ENCODE data around the gene AMACR. TPM values are rescaled to one million over a fixed set of nuclear protein-coding genes. Genes with fewer than 3 reads are reported as not detected.
"Not testable (repeated sequence)": the region's sequence is repeated elsewhere in the genome, so short reads cannot be mapped to it uniquely, and the experiment has no call there.

The AMACR gene
- total RNA-seq, 2 experiments from 2014 or later, result 15.8 to 15.9 TPM

DNA sequence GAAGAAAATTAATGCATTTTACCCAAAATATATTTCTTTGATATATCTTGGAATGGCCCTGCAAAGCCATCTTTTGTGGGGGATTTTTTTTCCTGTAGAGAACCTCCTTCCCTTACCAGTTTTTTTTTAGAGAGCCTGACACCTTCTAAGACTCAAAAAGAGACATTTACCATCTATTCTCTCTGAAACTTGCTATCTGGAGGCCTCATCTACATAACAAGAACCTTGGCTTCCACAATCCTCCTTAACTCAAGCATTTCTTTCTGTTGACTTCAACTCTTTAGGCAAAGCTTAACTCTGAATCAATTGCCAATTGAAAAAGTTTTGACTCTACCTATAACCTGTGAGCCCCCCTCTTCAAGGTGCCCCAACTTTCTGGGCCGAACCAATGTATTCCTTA, 29.5 kb downstream of the AMACR start:
- POLR2A ChIA-PET, result no interaction called here
- CTCF ChIA-PET, result interaction anchor here (0.9 kb wide), 1 partner anchor 20 kb away, joined by 4 read pairs; no protein-coding TSS in a partner anchor

DNA sequence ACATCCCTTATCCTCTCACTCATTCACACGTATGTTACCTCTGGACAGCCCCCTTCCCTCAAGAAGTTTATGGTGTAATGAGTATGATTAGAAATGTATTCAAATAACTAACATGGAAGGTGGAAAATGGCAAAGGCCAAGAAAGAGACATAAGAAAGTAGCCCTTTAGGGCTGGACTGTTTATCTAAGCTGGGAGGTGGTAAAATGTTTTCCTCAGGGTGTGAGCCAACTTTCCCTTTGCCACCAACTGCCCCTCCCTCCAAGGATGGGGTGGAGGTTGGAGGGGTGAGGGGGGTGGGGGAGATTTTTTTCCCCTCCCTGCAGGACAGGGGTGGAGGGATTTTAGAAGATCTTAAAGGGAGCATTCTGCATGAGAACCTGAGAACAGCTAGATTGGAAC, 31.5 kb downstream of the AMACR start:
- ChIA-PET POLR2A (no interaction called here), CTCF (no interaction called here)

DNA sequence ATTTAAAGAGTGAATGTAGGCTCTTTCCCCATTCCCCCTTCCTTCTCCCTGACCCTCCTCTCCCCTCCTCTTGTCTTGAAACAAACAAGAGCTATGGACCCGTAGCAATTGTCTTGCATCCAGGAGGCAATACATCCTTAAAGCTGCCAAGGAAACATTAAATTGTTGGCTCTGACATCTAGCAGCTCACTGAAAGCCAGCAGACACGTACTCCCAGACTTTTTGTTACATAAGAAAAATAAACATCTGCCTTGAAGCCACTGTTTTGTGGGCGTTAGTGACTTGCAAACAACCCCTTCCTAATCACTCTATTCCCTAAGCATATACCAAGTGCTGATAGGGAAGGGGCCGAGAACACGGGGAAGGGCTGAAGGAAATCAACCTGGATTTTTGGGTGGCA, 32.0 kb downstream of the AMACR start:
- ChIA-PET POLR2A (no interaction called here), CTCF (no interaction called here)

DNA sequence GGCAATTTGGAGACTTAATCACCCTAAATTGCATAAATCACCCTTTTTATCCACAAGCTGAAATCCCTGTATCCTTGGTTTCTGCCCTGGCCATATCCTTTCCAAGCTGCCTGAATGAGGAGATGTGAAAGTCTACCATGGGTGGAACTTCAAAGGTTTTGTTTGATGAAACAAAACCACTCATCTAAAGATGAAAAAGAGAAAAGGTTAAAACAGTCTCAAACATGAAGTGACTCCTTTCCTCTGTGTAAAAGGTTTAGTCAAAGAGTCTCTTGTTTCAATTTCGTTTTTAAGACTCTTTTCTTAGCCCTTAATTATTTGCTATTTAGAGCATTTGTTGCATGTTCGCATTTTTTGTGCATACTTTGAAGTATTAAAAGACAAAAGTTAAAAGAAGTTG, 34.6 kb downstream of the AMACR start:
- ChIA-PET CTCF (no interaction called here), POLR2A (no interaction called here)

DNA sequence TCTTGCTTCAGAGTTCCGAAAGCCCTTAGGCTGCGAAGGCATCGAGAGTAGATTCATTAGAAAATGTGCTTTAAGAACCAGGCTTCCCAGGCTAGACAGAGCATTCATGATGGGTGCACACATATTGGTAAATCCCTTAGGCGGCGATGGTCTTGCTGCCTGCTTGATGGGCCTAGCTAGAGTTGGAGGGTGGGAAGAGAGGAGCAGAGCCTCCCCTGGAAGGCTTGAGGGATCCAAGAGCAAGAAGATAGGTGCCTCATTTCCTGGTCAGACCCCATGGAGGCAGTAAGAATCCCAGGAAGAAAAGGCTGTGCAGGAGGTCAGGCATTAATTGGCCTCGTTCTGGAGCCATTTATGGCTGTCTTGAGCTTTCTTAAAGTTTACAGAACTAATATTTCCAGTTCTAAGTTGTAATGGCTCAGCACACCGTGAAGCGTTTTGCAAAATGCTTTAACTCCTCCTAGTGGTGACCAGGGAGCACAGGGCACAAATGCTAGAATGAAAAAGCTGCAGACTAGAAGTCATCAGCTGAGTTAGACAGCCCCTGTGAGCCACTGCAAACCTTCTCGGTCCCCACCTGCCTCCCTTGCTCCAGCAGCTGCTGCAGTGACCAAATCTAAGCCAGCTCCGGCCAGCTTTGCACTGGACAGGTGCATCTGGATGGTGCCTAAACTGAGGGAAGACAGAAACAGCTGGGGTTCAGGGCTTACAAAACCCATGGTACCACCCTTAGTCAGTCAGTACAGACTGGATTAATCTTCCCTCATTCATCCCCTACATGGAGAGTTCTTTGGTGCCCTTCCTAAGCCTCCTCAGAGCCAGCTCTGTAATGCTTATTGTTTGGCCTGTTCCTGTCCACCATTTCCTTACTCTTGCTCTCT, 38.0 kb downstream of the AMACR start:
- CTCF ChIA-PET, result interaction anchor here (1.3 to 2.0 kb wide), 2 partner anchors 381 to 527 kb away, joined by 3 to 8 read pairs; no protein-coding TSS in a partner anchor

DNA sequence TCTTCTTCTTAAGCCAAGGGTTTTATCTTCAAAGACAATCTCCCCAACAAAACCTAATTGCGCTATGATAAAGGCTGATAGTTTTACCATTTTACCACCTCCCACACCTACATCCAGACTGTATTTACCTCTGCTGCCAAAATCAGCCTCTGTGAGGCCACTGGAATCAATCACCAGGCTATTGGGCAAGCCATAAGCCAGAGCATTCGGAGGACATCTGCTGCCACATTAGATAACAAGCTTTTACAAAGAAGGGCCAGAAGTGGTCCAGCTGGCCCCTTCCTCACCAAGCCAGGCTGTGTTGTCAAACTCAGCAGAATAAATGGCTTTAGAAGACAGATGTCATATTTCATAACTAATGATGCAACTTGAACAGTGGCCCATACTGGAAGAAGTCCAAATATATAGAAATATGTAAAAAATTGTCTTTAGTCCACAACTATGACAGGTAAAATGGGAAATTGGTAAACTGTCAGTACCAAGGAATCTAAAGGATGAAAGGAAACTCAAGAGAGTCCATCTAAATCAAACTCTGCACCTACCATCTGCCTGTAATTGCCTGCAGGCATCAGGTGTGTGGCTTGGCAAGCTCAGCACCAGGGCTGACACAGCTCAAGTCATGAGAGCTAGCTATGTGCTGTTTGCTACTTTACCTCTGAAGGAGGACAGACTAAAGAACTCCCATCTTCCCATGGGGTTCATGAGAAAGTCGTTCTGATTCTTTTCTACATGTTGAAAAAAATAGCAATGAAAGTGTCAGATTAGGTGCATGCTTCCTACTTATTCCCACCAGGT, 39.4 kb downstream of the AMACR start:
- CTCF ChIA-PET, result interaction anchor here (2.0 kb wide), 1 partner anchor 379 kb away, joined by 8 read pairs; no protein-coding TSS in a partner anchor
- POLR2A ChIA-PET, result interaction anchor here (0.7 kb wide), 1 partner anchor 69 kb away, joined by 3 read pairs; no protein-coding TSS in a partner anchor

More for the DNA sequence above, 38.0 kb downstream of the AMACR start:
- POLR2A ChIA-PET, result interaction anchor here (0.6 kb wide), 1 partner anchor 124 kb away, joined by 3 read pairs; no protein-coding TSS in a partner anchor

DNA sequence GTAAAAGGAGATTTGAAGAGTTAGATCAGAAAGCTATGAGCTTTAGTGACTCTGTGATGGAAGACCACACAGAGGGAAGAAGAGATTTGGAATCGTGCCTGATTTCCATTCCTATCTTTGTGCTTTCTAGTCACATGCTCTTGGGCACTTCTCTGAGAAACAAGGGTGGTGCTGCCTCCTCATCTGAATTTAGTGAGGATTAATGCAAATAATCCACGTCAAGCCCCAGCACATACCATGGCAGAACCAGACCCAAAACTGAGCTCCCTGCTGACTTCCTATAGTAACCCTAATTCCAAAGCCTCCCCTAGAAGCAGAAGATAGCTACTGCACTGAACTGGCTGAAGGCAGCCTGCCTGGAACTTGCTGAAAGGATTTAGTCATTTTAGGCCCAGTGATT, 41.0 kb downstream of the AMACR start:
- POLR2A ChIA-PET, result no interaction called here
- CTCF ChIA-PET, result interaction anchor here (1.1 kb wide), 1 partner anchor 30 kb away, joined by 3 read pairs; no protein-coding TSS in a partner anchor

DNA sequence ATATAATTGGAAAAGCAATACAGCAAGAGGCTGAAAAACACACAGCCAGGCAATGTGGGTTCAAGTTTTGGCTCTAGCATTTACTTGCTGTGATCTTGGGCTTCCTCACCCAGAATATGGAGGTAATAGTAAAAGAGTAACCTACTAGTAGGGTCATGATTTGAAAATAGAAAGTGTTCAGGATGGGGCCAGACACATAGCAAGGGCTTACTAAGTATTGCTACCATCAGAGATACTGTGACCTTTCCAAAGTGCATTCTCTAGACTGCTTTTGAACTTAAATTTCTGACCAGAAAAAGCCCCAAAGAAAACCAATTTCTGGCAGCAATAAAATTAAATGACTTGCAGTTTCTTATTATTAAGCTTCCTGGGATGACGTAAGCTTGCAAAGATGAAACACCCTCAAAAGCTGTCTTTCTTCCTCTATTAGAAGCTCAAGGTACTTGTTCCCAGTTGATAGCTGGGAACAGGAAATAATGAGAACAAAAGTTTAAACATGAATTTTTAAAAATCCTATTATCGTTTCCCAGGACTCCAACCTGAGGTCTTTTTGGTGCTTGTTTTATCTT, 43.6 kb downstream of the AMACR start:
- ChIA-PET CTCF (no interaction called here), POLR2A (no interaction called here)

DNA sequence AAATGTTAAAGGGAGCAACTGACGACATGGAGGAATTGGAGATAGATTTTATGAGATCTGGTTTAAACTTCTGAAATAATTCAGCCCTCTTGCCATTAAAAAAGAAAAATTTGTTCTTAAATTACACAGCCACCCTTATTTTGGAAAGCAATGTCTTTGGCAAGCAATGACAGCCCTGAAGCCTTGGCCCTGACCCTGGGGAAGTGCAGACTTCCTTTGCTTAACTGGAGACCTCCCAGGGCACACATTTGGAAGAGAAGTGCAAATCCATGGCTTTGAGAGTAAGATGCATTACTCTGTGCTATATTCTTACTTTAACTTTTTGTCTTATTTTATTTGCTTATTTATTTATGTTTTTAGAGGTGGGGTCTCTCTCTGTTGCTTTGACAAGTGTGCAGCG, 49.7 kb downstream of the AMACR start:
- ChIA-PET POLR2A (no interaction called here), CTCF (no interaction called here)

DNA sequence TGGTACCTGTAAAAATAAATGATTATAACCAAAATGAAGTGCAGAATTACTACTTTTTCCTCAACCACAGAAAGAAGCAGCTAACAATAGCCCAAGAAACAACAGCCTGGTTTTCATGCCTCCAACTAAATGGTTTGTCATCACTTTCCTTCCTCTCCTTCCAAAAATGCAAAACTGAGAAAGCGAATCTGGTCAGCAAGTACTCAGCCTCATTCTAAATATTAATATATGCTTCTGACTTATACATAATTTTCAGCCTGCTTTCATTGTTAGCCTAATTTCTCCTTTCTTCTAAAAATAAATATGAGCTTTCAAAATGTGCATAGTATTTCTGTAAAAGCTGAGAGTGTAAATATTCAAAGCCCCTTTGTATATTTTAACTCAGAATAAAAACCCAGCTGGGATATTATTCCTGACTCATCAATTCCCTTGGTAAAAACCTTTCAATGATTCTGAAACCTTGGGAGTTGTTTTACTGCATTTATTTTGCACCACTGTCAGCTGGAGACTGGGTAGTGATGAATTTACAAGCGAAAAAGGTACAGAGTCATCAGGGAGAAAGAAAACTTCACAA, 50.2 kb downstream of the AMACR start:
- ChIA-PET CTCF (no interaction called here), POLR2A (no interaction called here)

DNA sequence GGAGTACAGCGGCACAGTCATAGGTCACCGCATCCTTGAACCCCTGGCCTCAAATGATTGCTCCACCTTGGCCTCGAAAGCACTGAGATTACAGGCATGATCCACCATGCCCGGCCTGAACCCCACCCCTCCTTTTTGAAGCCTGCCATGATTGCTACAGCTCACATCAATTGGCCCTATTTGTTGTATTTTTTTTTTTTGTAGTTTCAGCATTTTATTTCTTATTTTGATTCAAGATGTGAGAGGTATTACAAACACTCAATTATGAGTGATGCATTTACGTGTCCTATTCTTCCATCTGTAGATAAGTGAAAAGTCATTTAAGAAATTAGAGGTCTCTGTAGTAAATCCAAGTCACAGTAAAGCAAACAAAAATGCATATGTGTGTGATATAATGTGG, 55.7 kb downstream of the AMACR start:
- CTCF ChIA-PET, POLR2A ChIA-PET: not testable (repeated sequence)

DNA sequence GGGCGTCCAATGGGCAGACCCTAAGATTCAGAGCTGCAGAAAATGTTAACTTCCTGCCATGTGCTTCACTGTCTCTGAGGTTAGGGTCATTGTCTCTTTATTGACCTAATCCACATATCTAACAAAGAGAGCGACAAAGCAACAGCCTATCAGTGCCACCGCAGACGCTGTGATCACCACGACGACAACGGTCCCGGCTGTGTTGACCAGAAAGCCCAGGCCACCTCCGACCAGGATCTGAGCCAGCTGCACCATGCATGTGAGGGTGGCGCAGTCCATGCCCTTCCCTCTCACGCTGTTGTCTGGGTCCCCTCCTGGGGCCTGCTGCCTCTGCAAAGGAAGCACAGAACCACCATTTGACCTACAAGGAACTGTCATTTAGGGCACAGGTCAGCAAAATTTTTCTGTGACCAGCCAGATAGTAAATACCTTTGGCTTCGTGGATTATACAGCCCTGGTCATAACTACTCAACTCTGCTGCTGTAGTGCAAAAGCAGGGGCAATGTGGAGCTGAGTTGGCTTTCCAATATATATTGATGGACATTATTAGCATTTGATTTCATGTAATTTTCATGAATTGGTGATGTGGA, 63.2 kb downstream of the AMACR start:
- CTCF ChIA-PET, result interaction anchor here (0.7 to 1.1 kb wide), 3 partner anchors 9 to 927 kb away, joined by 3 to 4 read pairs (median 4); no protein-coding TSS in a partner anchor

DNA sequence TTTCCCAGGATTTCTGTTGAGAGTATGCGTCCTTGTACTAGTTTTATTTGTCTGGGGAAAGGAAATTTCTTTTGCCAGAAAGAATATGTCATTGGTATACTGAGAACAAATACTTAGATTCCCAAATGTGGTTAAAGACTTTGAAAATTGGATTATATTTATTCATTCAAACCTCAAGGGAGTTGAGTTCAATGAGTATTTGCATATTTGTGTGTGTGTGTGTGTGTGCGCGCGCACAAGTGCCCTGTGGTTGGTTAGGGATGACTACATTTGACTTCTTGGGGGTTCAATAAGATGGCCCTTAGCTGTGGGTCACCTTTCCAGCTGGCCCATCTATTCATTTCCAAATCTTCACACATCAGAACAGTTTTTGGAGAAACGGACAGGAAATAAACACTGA, 66.8 kb downstream of the AMACR start:
- CTCF ChIA-PET, result no interaction called here
- POLR2A ChIA-PET, result no interaction called here

More for the DNA sequence above, 63.2 kb downstream of the AMACR start:
- POLR2A ChIA-PET, result no interaction called here

DNA sequence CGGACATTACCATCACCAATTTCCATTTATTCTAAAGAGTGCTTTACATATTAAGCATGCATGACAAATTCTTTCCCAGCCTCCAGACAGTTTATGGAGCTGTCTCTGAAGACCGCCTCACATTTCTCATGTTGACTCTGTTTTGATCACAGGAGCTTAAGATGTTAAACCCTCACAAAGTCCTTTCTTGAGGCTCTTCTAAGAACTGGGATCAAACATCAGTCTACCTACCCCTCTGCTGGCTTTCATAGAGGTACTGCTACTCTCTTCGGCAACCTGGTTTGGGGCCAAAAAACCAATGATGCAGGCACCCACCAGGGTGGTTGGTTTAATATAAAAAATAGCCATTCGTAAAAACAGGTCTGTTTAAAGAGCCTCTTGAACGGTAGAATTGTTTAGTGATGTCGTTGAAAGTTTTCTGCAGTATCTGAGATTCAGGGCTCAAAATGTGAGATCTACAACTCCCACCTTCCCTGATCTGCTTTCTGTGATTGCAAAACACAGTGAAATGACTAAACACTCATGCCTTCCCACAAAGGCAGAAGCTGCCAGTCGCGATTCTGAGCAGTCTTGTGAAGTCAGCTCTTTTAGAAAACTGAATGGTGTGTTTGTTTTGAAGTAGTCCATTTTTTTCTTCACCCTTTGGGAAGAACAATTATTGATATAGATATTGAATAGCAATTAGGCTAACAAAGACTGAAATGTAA, 68.1 kb downstream of the AMACR start:
- ChIA-PET CTCF (no interaction called here), POLR2A (no interaction called here)

DNA sequence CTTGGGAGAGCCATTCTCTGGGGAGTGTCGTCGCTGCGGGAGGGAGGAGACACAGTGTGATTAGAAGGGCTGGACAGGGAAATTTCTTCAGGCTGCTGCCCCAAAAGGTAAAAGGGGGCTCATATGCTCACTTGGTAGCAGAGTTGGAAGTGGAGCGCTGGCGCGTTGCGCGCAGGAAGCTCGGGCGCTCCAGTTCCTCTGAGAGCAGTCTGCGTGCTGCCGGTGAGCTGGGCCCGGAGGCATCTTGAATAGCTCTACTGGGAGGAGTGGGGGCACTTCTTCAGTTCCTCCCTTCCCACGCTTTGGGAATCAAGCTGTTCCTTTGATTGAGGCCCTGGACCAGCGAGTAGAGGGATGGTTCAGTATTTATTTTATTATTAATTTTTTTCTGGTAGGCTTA, 69.0 kb downstream of the AMACR start:
- ChIA-PET CTCF (no interaction called here), POLR2A (no interaction called here)

DNA sequence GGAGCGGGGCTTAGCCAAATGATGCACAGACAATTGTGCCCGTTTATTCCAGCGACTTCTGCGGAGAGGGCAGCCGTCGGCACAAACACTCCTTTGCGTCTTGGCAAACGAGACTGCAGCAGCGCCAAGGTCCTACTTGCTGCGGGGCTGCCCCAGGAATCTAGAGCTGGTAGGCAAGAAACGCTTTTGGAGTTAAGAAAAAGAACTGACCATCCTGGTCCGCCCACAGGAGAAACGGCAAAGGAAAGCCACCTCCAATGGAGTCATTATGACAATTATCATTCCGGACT, 69.4 kb downstream of the AMACR start:
- ChIA-PET POLR2A (no interaction called here), CTCF (no interaction called here)

DNA sequence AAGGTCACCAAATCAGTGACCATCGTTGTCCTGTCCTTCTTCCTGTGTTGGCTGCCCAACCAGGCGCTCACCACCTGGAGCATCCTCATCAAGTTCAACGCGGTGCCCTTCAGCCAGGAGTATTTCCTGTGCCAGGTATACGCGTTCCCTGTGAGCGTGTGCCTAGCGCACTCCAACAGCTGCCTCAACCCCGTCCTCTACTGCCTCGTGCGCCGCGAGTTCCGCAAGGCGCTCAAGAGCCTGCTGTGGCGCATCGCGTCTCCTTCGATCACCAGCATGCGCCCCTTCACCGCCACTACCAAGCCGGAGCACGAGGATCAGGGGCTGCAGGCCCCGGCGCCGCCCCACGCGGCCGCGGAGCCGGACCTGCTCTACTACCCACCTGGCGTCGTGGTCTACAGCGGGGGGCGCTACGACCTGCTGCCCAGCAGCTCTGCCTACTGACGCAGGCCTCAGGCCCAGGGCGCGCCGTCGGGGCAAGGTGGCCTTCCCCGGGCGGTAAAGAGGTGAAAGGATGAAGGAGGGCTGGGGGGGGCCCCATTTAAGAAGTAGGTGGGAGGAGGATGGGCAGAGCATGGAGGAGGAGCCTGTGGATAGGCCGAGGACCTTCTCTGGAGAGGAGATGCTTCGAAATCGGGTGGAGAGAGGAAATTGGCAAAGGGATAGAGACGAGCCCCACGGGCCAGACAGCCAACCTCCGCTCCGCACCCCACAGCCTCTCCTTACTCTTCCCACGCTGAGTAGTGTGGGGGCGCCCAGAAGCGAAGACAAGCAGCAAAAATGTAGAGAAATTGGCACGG, 69.9 kb downstream of the AMACR start:
- ChIA-PET CTCF (no interaction called here), POLR2A (no interaction called here)

DNA sequence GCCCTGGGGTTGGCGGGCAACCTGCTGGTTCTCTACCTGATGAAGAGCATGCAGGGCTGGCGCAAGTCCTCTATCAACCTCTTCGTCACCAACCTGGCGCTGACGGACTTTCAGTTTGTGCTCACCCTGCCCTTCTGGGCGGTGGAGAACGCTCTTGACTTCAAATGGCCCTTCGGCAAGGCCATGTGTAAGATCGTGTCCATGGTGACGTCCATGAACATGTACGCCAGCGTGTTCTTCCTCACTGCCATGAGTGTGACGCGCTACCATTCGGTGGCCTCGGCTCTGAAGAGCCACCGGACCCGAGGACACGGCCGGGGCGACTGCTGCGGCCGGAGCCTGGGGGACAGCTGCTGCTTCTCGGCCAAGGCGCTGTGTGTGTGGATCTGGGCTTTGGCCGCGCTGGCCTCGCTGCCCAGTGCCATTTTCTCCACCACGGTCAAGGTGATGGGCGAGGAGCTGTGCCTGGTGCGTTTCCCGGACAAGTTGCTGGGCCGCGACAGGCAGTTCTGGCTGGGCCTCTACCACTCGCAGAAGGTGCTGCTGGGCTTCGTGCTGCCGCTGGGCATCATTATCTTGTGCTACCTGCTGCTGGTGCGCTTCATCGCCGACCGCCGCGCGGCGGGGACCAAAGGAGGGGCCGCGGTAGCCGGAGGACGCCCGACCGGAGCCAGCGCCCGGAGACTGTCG, 70.7 kb downstream of the AMACR start:
- ChIA-PET CTCF (no interaction called here), POLR2A (no interaction called here)
